B cell (primary cell): Measurements from ENCODE around the gene NCKAP1. TPM values are rescaled to one million over a fixed set of nuclear protein-coding genes. Genes with fewer than 3 reads are reported as not detected.

Experiments
- ATAC-seq: fragments of 200-7000 bp; cut with Tn5 transposase; one replicate; pipeline ENCODE4 v1.10.0; 2021; ENCODE audit warnings: low read depth, mild to moderate bottlenecking, moderate number of reproducible peaks, moderate library complexity
- CTCF ChIA-PET: fragments of 350-600 bp; sonication (Branson Sonifier 250); formaldehyde crosslinking; loops from one replicate; lab custom pipeline; 2021; ENCODE audit warnings: antibody characterized with exemption, inconsistent platforms; lab: Charles Lee
- POLR2A ChIA-PET: fragments of 350-600 bp; sonication (Branson Sonifier 250); formaldehyde crosslinking; loops from one replicate; lab custom pipeline; 2021; ENCODE audit warnings: antibody characterized with exemption; lab: Charles Lee
- DNase-seq: peaks from one replicate; pipeline ENCODE4 v3.0.0; 2013
- H2AFZ ChIP-seq: 2 replicates; pipeline ENCODE4 v1.6.1; 2012; ENCODE audit warnings: mild to moderate bottlenecking, low read depth, low read length; ENCODE audit not compliant: insufficient read depth, poor library complexity, severe bottlenecking
- H3K27ac ChIP-seq, 2 donors: 1 replicate in 1 of 2; 2 replicates in 1 of 2; pipeline ENCODE4 v1.5.1; 2012 to 2013; ENCODE audit warnings: low read length in 2 of 2, mild to moderate bottlenecking in 2 of 2, moderate library complexity in 1 of 2
- H3K27me3 ChIP-seq, 4 experiments: fragments of 200-600 bp in 1 of 4; sonication (generic) in 1 of 4; replicated peaks in 1 of 4; 1 replicate in 2 of 4; 2 replicates in 2 of 4; pipeline versions ENCODE4 v1.6.1 to v1.7.0; 2013 to 2016; ENCODE audit warnings: low read length in 3 of 4, mild to moderate bottlenecking in 2 of 4, mixed read lengths in 1 of 4, moderate library complexity in 1 of 4; ENCODE audit not compliant: insufficient read depth in 4 of 4, control insufficient read depth in 3 of 4; ENCODE audit errors: control extremely low read depth in 1 of 4
- H3K36me3 ChIP-seq, 2 experiments: replicated peaks in 1 of 2; 1 replicate in 1 of 2; 2 replicates in 1 of 2; pipeline versions ENCODE4 v1.6.1 to v1.7.1; 2013; ENCODE audit warnings: low read length in 1 of 2; ENCODE audit not compliant: insufficient read depth in 2 of 2, control insufficient read depth in 1 of 2; ENCODE audit errors: control extremely low read depth in 1 of 2, extremely low read depth in 1 of 2
- H3K4me1 ChIP-seq, 2 donors: fragments of 200-600 bp in 1 of 2; sonication (generic) in 1 of 2; 1 replicate in 1 of 2; 2 replicates in 1 of 2; pipeline versions ENCODE4 v1.5.1 to v1.6.1; 2013 to 2017; ENCODE audit warnings: low read length in 2 of 2; ENCODE audit not compliant: control insufficient read depth in 2 of 2, insufficient read depth in 2 of 2
- H3K4me2 ChIP-seq: replicated peaks from 2 replicates; pipeline ENCODE3; 2012; ENCODE audit warnings: mild to moderate bottlenecking, low read depth, low read length; ENCODE audit not compliant: poor library complexity, severe bottlenecking
- H3K4me3 ChIP-seq, 5 experiments: fragments of 200-600 bp in 1 of 5; sonication (generic) in 1 of 5; 1 replicate in 3 of 5; 2 replicates in 2 of 5; pipeline versions ENCODE4 v1.5.1 to v1.7.0; 2011 to 2016; ENCODE audit warnings: low read length in 4 of 5, mild to moderate bottlenecking in 4 of 5, low read depth in 2 of 5, control low read depth in 1 of 5, moderate library complexity in 1 of 5; ENCODE audit not compliant: insufficient read depth in 1 of 5; ENCODE audit errors: control extremely low read depth in 1 of 5, extremely low read depth in 1 of 5
- H3K79me2 ChIP-seq: fragments of 200-600 bp; sonication (generic); one replicate; pipeline ENCODE4 v1.6.0; 2016; ENCODE audit warnings: low read length; ENCODE audit not compliant: control insufficient read depth, insufficient read depth
- H3K9ac ChIP-seq: fragments of 200-600 bp; sonication (generic); 2 replicates; pipeline ENCODE4 v1.6.1; 2017; ENCODE audit warnings: mild to moderate bottlenecking, low read length, moderate library complexity
- H3K9me3 ChIP-seq, 3 donors: one replicate each; pipeline versions ENCODE4 v1.6.1 to v1.7.1; 2013; ENCODE audit warnings: low read length in 2 of 3; ENCODE audit not compliant: control insufficient read depth in 2 of 3, insufficient read depth in 1 of 3; ENCODE audit errors: control extremely low read depth in 1 of 3
- H4K20me1 ChIP-seq: 2 replicates; pipeline ENCODE4 v1.6.0; 2012; ENCODE audit warnings: mild to moderate bottlenecking, low read length; ENCODE audit not compliant: insufficient read depth, control insufficient read depth, poor library complexity, severe bottlenecking
- H3K27ac Mint-ChIP-seq: one replicate; pipeline ENCODE4 v1.8.0; 2021; ENCODE audit warnings: mixed read lengths
- H3K27me3 Mint-ChIP-seq: one replicate; pipeline ENCODE4 v1.8.0; 2021; ENCODE audit warnings: mixed read lengths
- H3K4me1 Mint-ChIP-seq: one replicate; pipeline ENCODE4 v1.8.0; 2021; ENCODE audit warnings: mixed read lengths
- H3K4me3 Mint-ChIP-seq: one replicate; pipeline ENCODE4 v1.8.0; 2021; ENCODE audit warnings: mixed read lengths
- H3K9me3 Mint-ChIP-seq: one replicate; pipeline ENCODE4 v1.8.0; 2022; ENCODE audit warnings: mixed read lengths; ENCODE audit not compliant: insufficient read depth
- EZH2 ChIP-seq: IDR thresholded peaks from 2 replicates; pipeline ENCODE4 v1.6.1; 2012; ENCODE audit warnings: borderline replicate concordance, low read depth, mild to moderate bottlenecking, moderate library complexity, low read length; ENCODE audit not compliant: insufficient read depth, poor library complexity, severe bottlenecking
- intact Hi-C: fragments of 100-400 bp; cut with micrococcal nuclease; formaldehyde crosslinking; loops from one replicate; pipeline ENCODE4 v1.10.0; 2022
- polyA plus RNA-seq: library from polyadenylated mRNA; depleted of rRNA; stranded (reverse); fragments of >200 nt; gene quantifications from 2 replicates; pipeline ENCODE4 v1.2.3, GENCODE V29; 2012
- total RNA-seq, 2 donors: library from RNA; stranded (reverse); fragments of 120-200 nt in 1 of 2; gene quantifications; 1 replicate in 1 of 2; 2 replicates in 1 of 2; pipeline versions ENCODE4 v1.2.3 to v1.2.4, GENCODE V29; 2013 to 2022
- TF ChIP-seq, protein P1 (sequence below): fragments of 200-600 bp; IDR thresholded peaks from one replicate; pipeline ENCODE4 v1.8.0; 2022; ENCODE audit warnings: antibody characterized with exemption, mild to moderate bottlenecking

NCKAP1 gene
- total and polyA plus RNA-seq, 2 donors (not counting 1 experiment from before 2014, with no cell fraction given): 0.05 TPM; not detected in 1

DNA sequence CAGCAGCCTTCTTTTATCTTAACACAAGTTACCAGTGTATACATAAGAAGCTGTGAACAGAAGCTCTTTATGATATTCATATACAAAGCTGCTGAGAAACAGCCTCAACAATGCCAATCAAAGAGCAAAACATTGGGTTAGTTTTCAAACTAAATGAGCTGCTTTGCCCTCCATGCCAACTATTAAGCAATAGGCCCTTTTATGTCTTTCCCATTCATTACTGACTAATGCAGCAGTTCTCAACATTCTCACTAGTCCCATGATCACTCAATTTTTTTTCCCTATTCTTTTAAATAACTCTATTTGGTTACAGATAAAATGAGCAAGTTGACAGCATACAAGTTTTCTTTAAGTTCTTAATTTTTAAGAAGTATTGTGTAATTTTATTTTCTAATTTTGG, 114.0 kb downstream of the NCKAP1 start:
- no peaks in the 10 kb centered on the region for H3K9me3 ChIP-seq
- no peak overlapping the region for H3K27ac Mint-ChIP-seq
- H3K4me3 ChIP-seq: no peak overlapping the region
- CTCF ChIA-PET: no interaction called here
- POLR2A ChIA-PET: no interaction called here
- no peaks in the 10 kb centered on the region for H3K79me2 ChIP-seq
- no peaks in the 10 kb centered on the region for H3K36me3 ChIP-seq
- H3K4me3 Mint-ChIP-seq: no peak overlapping the region
- H3K9ac ChIP-seq: no peak overlapping the region
- intact Hi-C loops: no loop called here
- no peaks in the 10 kb centered on the region for H3K27me3 ChIP-seq
- no peak overlapping the region for H3K4me2 ChIP-seq
- no peaks in the 10 kb centered on the region for H3K9me3 Mint-ChIP-seq
- no peaks in the 10 kb centered on the region for H3K4me1 ChIP-seq
- H3K4me1 Mint-ChIP-seq: peaks cover 2% of the 10 kb centered on the region
- no peak overlapping the region for H2AFZ ChIP-seq
- no peak for DNase-seq
- no peaks in the 10 kb centered on the region for H4K20me1 ChIP-seq
- ATAC-seq: no peak
- no peaks in the 10 kb centered on the region for H3K27me3 Mint-ChIP-seq
- no peak overlapping the region for H3K27ac ChIP-seq
- TF ChIP-seq EZH2: no peak
- TF ChIP-seq, protein P1, sequence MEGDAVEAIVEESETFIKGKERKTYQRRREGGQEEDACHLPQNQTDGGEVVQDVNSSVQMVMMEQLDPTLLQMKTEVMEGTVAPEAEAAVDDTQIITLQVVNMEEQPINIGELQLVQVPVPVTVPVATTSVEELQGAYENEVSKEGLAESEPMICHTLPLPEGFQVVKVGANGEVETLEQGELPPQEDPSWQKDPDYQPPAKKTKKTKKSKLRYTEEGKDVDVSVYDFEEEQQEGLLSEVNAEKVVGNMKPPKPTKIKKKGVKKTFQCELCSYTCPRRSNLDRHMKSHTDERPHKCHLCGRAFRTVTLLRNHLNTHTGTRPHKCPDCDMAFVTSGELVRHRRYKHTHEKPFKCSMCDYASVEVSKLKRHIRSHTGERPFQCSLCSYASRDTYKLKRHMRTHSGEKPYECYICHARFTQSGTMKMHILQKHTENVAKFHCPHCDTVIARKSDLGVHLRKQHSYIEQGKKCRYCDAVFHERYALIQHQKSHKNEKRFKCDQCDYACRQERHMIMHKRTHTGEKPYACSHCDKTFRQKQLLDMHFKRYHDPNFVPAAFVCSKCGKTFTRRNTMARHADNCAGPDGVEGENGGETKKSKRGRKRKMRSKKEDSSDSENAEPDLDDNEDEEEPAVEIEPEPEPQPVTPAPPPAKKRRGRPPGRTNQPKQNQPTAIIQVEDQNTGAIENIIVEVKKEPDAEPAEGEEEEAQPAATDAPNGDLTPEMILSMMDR: no peak

GRCh38 chr2:182921234-182921633, 117.0 kb downstream of the NCKAP1 start:
- Mint-ChIP-seq H3K27me3 (peaks cover 4% of the 10 kb centered on the region), H3K4me1 (peaks cover 2% of the 10 kb centered on the region), H3K9me3 (no peaks in the 10 kb centered on the region), H3K4me3 (no peak overlapping the region), H3K27ac (no peak overlapping the region)
- Histone ChIP-seq H3K27me3 (no peaks in the 10 kb centered on the region), H3K9me3 (no peaks in the 10 kb centered on the region), H2AFZ (no peak overlapping the region), H3K9ac (no peak overlapping the region), H3K4me3 (no peak overlapping the region), H3K79me2 (no peaks in the 10 kb centered on the region), H3K36me3 (no peaks in the 10 kb centered on the region), H3K4me1 (no peaks in the 10 kb centered on the region), H4K20me1 (no peaks in the 10 kb centered on the region), H3K4me2 (no peak overlapping the region), H3K27ac (no peak overlapping the region)
- ChIA-PET POLR2A (no interaction called here), CTCF (no interaction called here)
- no peak for ATAC-seq
- intact Hi-C loops: no loop called here
- no peak for DNase-seq
- no peak for TF ChIP-seq EZH2
- TF ChIP-seq, protein P1: no peak
